SK-N-SH treated with all-trans-retinoic acid at 6 μM for 48 hours (cell line): ENCODE measurements around the gene ZRSR2.

Source experiments
- ATAC-seq: fragments of 200-7000 bp; cut with Tn5 transposase; 3 replicates; pipeline ENCODE4 v1.9.1; 2020; ENCODE audit warnings: mild to moderate bottlenecking, moderate library complexity
- ARNTL ChIP-seq: fragments of 450-650 bp; formaldehyde crosslinking; IDR thresholded peaks from 2 replicates; pipeline ENCODE4 v1.5.0; 2020; ENCODE audit warnings: low read depth, mild to moderate bottlenecking, moderate library complexity, borderline replicate concordance
- BACH2 ChIP-seq: fragments of 250-450 bp; sonication (Bioruptor Pico); IDR thresholded peaks from 2 replicates; pipeline ENCODE4 v1.9.0; 2021; ENCODE audit warnings: mild to moderate bottlenecking, borderline replicate concordance
- CSDC2 ChIP-seq: fragments of 250-450 bp; sonication (Bioruptor Pico); IDR thresholded peaks from 2 replicates; pipeline ENCODE4 v1.5.0; 2020; ENCODE audit warnings: mild to moderate bottlenecking, moderate library complexity
- ESRRG ChIP-seq: fragments of 250-450 bp; sonication (Bioruptor Pico); IDR thresholded peaks from 2 replicates; pipeline ENCODE4 v1.6.1; 2021; ENCODE audit warnings: mild to moderate bottlenecking
- ISL1 ChIP-seq: fragments of 250-450 bp; sonication (Bioruptor Pico); IDR thresholded peaks from 2 replicates; pipeline ENCODE4 v2.1.2; 2022; ENCODE audit warnings: mild to moderate bottlenecking, moderate library complexity
- OSR1 ChIP-seq: fragments of 250-450 bp; sonication (Bioruptor Pico); IDR thresholded peaks from 2 replicates; pipeline ENCODE4 v1.8.0; 2022; ENCODE audit warnings: moderate library complexity, mild to moderate bottlenecking, inconsistent platforms
- PPARA ChIP-seq: fragments of 250-450 bp; sonication (Bioruptor Pico); IDR thresholded peaks from 2 replicates; pipeline ENCODE4 v1.5.0; 2020; ENCODE audit warnings: mild to moderate bottlenecking, borderline replicate concordance
- TCF4 ChIP-seq: fragments of 250-450 bp; sonication (Bioruptor Pico); IDR thresholded peaks from 2 replicates; pipeline ENCODE4 v1.8.0; 2021; ENCODE audit warnings: mild to moderate bottlenecking, moderate library complexity, borderline replicate concordance
- TOX ChIP-seq: fragments of 250-450 bp; sonication (Bioruptor Pico); IDR thresholded peaks from 2 replicates; pipeline ENCODE4 v1.8.0; 2021; ENCODE audit warnings: mild to moderate bottlenecking, moderate library complexity, borderline replicate concordance
- ZC3H10 ChIP-seq: fragments of 250-450 bp; sonication (Bioruptor Pico); IDR thresholded peaks from 2 replicates; pipeline ENCODE4 v1.5.1; 2021; ENCODE audit warnings: mild to moderate bottlenecking, moderate library complexity
- ZFP3 ChIP-seq: fragments of 250-450 bp; sonication (Bioruptor Pico); IDR thresholded peaks from 2 replicates; pipeline ENCODE4 v1.5.0; 2020; ENCODE audit warnings: mild to moderate bottlenecking, moderate library complexity
- ZNF70 ChIP-seq: fragments of 450-650 bp; formaldehyde crosslinking; IDR thresholded peaks from 2 replicates; pipeline ENCODE4 v1.5.0; 2020; ENCODE audit warnings: mild to moderate bottlenecking, moderate library complexity
- ZNF8 ChIP-seq: fragments of 450-650 bp; formaldehyde crosslinking; IDR thresholded peaks from 2 replicates; pipeline ENCODE4 v1.5.0; 2020; ENCODE audit warnings: mild to moderate bottlenecking, moderate library complexity
- TF ChIP-seq, protein P1 (sequence below): fragments of 250-450 bp; sonication (Bioruptor Pico); IDR thresholded peaks from 2 replicates; pipeline ENCODE4 v1.8.0; 2021; ENCODE audit warnings: low read depth, mild to moderate bottlenecking, moderate library complexity, borderline replicate concordance
- TF ChIP-seq, protein P2 (sequence below): fragments of 250-450 bp; sonication (Bioruptor Pico); IDR thresholded peaks from 2 replicates; pipeline ENCODE4 v1.5.1; 2020; ENCODE audit warnings: low read depth, mild to moderate bottlenecking, moderate library complexity
- TF ChIP-seq, protein P3 (sequence below): fragments of 250-450 bp; sonication (Bioruptor Pico); IDR thresholded peaks from 2 replicates; pipeline ENCODE4 v1.5.0; 2020; ENCODE audit warnings: mild to moderate bottlenecking, moderate library complexity
- TF ChIP-seq, protein P4 (sequence below): fragments of 250-450 bp; sonication (Bioruptor Pico); IDR thresholded peaks from 2 replicates; pipeline ENCODE4 v1.5.1; 2021; ENCODE audit warnings: mild to moderate bottlenecking, moderate library complexity

ZRSR2 gene

DNA sequence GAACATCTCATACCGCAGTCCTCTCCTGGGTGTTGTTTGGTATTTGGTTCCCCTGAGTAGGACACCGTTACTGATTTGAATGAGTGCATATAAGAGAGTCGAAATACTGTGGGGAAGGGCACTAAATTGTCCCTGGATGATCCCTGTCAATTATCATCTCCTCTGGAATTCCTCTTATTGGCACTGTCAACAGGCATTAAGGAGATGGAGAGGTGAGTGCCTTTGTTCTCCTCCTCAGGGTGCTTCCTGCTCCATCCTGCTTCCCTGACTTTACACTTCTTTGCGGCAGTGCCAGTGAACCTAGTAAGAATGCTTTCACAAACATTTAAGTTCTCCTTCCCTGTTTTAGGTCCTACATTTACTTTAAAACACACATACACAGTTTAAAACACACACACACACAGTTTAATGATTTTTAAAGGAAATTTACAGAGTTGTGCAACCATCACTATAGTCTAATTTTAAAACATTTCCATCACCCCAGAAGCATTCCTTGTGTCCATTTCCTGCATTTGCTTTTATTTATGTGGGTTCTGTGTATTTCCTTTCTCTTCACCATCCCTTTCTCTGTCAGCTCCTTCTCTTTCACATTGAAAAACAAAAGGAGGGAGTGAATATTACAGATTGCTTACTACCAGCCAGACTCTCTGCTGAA, 20.9 kb upstream of the ZRSR2 start (continued):
- TF ChIP-seq, protein P1, sequence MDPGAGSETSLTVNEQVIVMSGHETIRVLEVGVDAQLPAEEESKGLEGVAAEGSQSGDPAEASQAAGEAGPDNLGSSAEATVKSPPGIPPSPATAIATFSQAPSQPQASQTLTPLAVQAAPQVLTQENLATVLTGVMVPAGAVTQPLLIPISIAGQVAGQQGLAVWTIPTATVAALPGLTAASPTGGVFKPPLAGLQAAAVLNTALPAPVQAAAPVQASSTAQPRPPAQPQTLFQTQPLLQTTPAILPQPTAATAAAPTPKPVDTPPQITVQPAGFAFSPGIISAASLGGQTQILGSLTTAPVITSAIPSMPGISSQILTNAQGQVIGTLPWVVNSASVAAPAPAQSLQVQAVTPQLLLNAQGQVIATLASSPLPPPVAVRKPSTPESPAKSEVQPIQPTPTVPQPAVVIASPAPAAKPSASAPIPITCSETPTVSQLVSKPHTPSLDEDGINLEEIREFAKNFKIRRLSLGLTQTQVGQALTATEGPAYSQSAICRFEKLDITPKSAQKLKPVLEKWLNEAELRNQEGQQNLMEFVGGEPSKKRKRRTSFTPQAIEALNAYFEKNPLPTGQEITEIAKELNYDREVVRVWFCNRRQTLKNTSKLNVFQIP: no peak

DNA sequence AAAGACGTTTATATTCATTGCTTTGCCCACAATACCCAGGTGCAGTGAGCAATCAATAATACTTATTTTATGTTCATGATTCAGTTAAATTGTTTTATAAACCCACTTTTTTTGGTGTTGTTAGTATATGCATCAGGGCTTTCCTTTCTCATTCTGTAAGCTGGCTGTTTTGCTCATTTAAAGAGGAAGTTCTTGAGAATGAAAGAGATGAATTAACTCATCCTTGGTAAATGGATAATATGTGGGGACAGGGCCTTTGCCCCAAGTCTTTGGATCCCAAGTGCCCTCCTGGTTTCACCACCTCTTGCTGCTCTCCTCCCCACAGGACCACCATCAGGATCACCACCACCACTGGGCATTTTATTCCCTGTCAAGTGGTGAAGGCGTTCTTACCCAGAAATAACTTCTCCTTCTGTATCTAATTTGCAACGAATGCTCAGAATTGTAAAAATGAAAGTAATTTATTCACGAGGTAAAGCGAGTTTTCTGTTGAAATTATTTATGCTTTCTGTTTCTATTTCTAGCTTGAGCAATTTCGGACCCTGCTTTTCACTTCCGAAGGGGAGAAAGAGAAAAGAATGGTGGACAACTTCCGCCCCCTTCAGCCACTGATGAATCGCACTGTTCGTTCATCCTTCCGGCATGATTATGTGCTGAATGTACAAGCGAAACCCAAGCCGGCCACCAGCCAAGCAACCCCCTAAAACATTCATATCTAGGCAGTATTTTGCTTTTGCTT, 8.2 kb upstream of the ZRSR2 start:
- no peak for ATAC-seq
- no peak for TF ChIP-seq ZNF8 (CRISPR knock-in tag)

DNA sequence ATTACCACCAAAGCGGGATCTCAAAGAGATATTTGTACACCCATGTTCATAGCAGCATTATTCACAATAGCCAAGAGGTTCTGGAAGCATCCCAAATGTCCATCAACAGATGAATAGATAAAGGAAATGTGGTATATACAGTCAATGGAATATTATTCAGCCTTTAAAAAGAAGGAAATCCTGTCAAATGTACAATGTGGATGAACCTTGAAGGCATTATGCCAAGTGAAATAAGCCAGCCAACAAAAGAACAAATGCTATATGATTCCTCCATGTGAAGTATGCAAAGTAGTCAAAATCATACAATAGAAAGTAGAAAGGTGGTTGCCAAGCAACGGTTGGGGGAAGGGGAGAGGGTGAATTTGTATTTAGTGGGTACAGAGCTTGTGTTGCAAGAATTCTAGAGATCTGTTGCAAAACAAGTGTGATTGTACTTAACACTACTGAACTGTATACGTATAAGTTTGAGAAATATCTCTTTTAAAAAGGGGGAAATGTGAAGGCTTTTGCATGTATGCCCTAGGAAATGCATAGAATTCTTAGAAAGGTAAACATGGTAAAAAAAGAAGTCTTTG, 5.0 kb upstream of the ZRSR2 start:
- TF ChIP-seq, protein P1: no peak
- no peak for TF ChIP-seq TCF4
- no peak for TF ChIP-seq PPARA (CRISPR knock-in tag)
- TF ChIP-seq ARNTL (CRISPR knock-in tag): no peak
- TF ChIP-seq ISL1 (CRISPR knock-in tag): no peak
- no peak for TF ChIP-seq TOX (CRISPR knock-in tag)
- TF ChIP-seq CSDC2 (CRISPR knock-in tag): no peak
- TF ChIP-seq ESRRG (CRISPR knock-in tag): no peak
- TF ChIP-seq, protein P2, sequence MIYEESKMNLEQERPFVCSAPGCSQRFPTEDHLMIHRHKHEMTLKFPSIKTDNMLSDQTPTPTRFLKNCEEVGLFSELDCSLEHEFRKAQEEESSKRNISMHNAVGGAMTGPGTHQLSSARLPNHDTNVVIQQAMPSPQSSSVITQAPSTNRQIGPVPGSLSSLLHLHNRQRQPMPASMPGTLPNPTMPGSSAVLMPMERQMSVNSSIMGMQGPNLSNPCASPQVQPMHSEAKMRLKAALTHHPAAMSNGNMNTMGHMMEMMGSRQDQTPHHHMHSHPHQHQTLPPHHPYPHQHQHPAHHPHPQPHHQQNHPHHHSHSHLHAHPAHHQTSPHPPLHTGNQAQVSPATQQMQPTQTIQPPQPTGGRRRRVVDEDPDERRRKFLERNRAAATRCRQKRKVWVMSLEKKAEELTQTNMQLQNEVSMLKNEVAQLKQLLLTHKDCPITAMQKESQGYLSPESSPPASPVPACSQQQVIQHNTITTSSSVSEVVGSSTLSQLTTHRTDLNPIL: no peak

DNA sequence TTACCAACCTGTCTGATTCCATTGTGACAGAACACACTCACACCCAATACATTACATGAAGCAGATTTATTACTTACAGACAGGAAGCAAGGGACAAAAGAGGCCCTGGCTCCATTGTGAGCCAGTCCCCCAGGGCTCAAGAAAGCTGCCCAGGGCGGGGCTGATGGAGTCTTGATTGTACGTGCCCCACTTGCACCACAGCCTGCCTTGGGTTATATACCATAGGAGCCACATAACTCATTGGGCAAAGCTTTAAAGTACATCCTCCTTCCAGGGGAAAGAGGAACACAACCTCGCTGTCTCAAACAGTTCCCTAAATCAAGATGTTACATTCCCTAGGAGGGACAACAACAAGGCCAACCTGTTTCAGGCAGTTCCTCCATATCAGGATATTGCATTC, 3.4 kb upstream of the ZRSR2 start:
- TF ChIP-seq, protein P3, sequence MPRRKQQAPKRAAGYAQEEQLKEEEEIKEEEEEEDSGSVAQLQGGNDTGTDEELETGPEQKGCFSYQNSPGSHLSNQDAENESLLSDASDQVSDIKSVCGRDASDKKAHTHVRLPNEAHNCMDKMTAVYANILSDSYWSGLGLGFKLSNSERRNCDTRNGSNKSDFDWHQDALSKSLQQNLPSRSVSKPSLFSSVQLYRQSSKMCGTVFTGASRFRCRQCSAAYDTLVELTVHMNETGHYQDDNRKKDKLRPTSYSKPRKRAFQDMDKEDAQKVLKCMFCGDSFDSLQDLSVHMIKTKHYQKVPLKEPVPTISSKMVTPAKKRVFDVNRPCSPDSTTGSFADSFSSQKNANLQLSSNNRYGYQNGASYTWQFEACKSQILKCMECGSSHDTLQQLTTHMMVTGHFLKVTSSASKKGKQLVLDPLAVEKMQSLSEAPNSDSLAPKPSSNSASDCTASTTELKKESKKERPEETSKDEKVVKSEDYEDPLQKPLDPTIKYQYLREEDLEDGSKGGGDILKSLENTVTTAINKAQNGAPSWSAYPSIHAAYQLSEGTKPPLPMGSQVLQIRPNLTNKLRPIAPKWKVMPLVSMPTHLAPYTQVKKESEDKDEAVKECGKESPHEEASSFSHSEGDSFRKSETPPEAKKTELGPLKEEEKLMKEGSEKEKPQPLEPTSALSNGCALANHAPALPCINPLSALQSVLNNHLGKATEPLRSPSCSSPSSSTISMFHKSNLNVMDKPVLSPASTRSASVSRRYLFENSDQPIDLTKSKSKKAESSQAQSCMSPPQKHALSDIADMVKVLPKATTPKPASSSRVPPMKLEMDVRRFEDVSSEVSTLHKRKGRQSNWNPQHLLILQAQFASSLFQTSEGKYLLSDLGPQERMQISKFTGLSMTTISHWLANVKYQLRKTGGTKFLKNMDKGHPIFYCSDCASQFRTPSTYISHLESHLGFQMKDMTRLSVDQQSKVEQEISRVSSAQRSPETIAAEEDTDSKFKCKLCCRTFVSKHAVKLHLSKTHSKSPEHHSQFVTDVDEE (CRISPR knock-in tag): no peak
- TF ChIP-seq PPARA (CRISPR knock-in tag): no peak
- TF ChIP-seq, protein P4, sequence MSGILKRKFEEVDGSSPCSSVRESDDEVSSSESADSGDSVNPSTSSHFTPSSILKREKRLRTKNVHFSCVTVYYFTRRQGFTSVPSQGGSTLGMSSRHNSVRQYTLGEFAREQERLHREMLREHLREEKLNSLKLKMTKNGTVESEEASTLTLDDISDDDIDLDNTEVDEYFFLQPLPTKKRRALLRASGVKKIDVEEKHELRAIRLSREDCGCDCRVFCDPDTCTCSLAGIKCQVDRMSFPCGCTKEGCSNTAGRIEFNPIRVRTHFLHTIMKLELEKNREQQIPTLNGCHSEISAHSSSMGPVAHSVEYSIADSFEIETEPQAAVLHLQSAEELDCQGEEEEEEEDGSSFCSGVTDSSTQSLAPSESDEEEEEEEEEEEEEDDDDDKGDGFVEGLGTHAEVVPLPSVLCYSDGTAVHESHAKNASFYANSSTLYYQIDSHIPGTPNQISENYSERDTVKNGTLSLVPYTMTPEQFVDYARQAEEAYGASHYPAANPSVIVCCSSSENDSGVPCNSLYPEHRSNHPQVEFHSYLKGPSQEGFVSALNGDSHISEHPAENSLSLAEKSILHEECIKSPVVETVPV (CRISPR knock-in tag): no peak
- no peak for TF ChIP-seq ZFP3 (CRISPR knock-in tag)
- no peak for TF ChIP-seq BACH2 (CRISPR knock-in tag)
- no peak for TF ChIP-seq TOX (CRISPR knock-in tag)
- no peak for TF ChIP-seq CSDC2 (CRISPR knock-in tag)
- TF ChIP-seq ISL1 (CRISPR knock-in tag): no peak
- no peak for TF ChIP-seq ZNF8 (CRISPR knock-in tag)
- TF ChIP-seq, protein P2: no peak
- no peak for TF ChIP-seq OSR1
- TF ChIP-seq ESRRG (CRISPR knock-in tag): no peak
- no peak for TF ChIP-seq ZNF70
- TF ChIP-seq ZC3H10: no peak
- no peak for ATAC-seq

More for the DNA sequence above, 5.0 kb upstream of the ZRSR2 start:
- ATAC-seq: no peak
